Renal pelvis (tissue), 4 donors: ENCODE measurements around the gene MOB3B. TPM values are rescaled to one million over a fixed set of nuclear protein-coding genes. Genes with fewer than 3 reads are reported as not detected.

Source experiments
- DNase-seq: peaks from one replicate; pipeline ENCODE4 v3.0.0-alpha.2; 2013
- polyA plus RNA-seq, 3 donors: library from polyadenylated mRNA; unstranded; fragments of 120-200 nt; gene quantifications; one replicate each; pipeline ENCODE4 v1.2.1, GENCODE V29; 2013; ENCODE audit not compliant: insufficient read length in 3 of 3

Gene MOB3B
- polyA plus RNA-seq, 3 donors = 22.2 to 25.4 (median 23.7) TPM

DNA sequence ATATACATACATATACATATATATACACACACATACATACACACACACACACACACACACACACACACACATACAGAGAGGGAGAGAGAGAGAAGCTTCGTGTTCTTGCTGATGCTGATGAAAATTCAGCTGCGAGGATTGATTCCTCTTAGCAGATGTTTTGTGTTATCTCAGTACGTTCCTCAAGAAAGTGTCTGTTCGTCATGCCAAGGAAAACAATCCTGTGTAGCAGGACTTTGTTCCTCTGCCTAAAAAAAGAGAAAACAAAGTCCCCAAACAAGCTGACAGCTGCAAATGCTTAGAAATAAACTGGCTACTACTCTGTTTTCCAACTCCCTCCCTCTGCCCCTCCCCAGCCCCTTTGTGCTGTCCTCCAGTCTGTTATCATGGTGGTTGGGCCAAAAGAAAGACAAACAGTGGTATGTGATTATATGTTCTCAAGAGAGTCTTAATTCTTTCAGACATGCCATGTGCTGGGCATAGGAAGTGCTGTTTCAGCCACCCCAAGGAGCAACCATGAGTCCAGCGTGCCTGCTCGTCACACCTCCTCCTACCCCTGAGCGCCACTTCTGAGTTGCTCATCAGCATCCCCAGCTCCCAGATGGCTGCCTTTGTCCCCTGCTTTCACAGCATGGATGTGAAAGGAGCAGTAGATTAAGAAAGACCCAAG lies 161.2 kb downstream of the MOB3B start:
- peak; percentile 90 for DNase-seq

DNA sequence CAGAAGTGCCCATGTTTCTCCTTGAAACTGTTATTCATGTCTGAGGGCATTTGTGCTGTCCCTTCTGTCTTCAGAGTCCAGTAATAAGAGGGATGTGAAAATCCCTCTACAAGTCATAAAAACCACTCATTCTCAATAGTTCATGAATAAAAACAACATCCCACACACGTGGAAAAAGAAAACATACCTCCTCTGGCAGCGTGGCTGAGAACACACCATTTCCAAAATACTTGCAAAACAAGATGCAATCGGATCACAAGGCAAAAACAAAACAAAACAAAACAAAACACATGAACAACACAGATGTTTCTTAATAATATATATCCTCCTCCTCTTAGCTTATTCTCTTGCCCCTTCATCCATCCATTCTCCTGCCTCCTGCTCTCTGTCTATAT lies 161.7 kb downstream of the MOB3B start:
- DNase-seq = no peak

DNA sequence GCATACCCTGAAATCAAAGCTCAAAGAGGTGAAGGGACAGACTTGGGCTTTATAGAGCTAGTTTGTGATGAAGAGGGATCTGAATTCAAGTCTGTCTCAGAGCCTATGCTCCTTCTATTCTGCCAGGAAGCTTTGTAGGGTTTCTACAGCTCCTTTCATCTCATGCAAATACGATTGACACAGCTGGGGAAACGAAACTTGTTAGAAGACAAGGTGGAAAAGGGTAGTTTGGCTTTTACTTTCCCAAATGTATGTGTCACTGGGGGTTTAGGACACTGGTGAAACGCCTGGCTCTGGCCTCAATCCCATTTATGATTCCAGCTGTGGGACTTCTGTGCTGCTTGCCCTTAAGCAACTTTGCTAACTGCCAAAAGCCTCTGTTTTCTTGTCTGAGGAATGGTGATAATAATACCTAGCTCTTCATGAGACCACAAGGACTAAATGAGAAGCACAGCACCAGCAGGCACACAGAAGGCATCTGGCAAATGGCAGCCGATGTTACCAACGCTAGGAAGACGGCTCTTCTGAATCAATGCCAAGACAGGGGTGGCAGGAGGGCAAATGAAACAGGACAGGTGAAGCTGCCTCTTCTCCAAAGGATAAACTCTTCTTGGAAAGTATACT lies 162.3 kb downstream of the MOB3B start:
- no peak for DNase-seq

DNA sequence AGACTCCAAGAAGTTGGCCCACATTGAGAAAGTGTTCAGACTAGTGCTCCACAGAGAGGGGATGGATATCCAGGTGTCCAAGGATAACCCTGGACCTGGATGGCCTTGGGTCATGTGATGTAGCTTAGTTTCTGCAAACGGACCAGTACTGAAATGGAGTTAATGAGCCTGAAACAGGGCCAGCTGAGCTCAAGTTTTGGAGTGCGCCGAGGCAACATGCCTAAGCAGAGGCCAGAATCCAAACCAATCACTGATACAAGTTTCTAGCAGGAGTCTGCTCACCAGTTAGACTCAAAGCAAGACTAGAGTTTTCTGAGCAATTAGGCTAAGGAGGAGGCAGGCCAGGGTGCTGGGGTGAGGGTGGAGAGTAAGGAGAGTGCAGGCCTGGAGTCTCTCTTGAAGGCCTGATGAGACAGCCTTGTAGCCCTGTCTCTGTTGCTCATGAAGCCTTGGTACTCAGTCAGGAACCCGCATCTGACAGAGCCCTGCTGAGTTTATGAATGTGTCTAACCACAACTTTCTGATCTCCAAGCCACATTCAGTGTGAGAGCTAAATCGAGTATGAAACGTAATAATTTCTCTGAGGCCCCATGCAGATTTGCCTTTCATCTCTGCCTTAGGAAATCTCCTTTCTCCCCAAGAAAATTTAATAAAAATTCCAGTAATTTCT lies 163.8 kb downstream of the MOB3B start:
- no peak for DNase-seq

DNA sequence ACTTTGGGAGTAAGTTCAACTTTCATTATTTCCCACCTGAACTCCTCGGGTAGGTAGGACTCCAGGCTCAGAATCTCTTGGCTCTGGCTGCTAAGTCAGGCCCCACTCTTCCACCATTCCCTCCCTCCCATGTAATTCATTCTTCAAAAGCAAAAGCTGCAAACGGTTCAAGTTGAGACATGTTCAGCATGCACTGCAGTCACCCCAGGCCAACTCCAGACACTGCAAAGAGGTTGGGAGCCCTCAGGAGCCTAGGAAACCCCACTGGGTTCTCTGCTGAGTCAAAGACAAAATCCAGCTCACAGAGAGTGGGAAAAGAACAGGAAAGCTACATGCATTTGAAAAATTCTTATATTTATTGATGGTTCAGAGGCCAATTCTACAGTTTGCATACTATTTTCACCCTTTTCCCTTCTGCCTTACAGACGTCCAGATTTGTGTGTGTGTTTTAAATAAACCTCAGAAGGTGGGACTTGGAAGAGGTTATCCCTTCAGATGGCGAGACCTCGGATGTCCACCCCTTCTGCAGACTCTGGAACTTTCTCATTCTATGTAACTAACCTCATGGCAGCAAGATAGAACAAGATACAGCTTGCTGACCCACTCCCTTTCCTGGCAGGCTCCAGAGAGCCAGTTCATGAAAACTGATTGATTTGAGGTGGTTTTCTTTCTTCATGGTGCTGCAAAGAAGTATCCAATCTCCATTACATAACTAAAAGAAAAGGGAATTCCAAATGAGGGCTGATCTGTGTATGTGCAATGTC lies 167.0 kb downstream of the MOB3B start:
- no peak for DNase-seq

DNA sequence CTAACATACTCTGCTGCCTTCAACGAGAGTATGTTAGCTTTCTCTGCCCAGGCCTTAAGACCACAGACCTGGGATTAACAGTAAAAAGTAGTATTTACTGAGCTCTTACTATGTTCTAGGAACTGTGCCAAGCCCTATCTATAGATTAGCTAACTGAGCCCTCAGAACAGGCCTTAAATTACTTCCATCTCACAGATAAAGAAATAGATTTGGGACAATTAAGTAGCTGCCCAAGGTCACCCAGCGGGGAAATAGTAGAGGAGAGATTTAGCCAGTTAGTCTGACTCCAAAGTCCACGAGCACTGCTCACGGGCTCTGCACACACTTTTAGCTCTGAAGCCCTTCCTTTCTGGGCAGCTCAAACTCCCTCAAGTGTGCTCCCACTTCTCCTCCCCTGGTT lies 168.1 kb downstream of the MOB3B start:
- DNase-seq = no peak

DNA sequence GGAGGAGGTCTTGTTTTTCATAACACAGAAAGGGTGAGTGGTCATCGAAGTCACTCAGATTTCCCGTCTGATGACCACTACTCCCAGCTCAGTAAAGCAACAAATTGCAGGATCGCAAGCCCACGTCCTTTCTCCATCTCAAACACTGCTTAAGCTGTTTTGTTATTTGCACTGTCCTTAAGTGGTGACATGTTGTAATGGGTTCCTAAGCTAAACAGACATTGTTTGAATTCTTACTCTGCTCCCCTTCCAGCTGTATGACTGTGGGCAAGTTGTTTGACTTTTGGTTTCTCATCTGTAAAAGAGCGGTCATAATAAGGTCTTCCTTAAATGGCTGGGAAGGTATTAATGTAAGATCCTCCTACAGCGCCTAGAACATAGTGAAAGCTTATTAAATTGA lies 169.9 kb downstream of the MOB3B start:
- no peak for DNase-seq

DNA sequence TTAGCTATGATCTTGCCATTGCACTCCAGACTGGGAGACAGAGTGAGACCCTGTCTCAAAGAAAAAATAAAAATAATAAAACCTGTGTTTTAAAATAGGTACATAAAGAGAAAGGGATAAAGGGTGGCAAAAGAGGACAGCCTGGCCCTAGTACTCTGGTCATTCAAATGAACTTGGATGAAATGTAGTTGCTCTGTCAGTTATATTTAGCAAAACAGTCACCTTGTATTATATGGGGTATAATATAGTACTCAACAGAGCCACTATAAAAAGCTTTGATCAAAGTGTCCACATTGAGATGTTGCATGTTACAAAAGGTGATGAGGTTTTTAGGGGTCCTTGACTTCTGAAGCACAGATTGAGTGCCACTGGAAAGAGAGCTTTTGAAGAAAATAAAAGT lies 171.6 kb downstream of the MOB3B start:
- no peak for DNase-seq

DNA sequence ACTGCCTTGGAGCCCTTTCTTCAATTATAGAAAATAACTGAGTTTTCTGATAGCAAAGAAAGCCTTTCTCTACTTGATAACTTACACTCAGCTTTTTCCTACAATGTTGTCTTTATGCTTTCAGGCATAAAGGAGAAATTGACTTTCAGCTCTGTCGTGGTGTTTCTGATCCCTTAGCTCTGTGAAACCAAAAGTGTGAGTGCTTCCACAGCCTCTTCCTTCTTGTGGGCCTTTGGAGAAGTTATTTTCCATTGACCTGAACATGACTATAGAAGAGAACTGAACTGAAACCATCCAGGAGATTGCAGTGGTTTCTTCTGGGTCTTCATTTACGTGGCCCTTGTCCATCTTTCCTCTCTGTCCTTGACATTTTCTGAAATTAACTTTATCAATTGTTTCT lies 173.2 kb downstream of the MOB3B start:
- no peak for DNase-seq

DNA sequence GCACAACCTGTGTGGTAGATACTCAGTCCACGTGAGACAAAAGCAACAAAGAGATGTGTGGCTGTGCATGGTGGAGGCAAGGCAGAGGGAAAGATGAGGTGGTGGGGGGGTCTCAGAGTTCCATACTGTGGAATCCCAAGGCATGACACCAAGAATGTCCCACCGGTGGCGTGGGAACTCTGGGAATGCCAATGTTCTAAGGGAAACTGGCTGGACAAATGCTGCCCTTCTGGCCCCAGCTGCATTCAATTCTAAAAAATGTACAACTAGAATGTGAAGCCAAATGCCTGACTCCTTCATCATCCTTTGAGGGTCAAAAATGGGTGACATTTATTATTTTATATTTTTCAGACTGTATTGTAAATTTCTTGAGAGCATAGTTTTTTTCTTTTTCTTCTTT lies 174.4 kb downstream of the MOB3B start:
- DNase-seq = no peak

DNA sequence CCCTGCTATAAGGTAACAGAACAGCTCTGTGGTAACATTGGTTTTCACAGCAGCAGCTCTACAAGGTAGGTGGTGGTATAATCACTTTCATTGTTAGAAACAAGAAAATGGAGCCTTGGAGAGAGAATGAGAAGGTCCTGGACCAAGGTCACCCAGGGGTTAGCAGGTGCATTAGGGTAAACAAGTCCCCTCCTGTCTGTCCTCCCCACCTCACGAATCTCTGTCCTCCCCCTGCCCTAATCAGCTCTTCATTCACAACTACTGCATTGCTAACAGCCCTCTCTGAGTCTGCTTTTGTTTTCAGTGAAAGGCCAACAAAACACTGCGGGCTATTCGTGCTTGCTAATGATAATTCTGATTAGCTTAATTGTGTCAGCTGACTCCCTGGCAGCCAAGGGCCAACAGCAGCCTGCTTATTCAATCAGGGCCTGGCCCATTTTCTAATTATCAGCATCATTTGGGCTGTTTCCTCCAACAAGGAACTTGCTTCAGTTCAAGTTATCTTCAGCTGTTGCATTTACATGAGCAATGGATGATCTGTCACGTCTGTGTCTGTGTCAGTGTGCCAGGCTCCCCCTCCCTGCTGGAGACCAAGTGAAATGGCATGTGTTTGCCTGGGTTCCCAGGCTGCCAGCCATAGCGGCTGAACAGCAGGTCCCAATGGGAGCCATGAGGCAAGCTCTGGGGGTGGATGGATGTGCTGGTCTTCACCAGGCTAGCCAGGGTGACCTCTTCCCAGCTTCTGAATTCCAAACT lies 176.0 kb downstream of the MOB3B start:
- no peak for DNase-seq

DNA sequence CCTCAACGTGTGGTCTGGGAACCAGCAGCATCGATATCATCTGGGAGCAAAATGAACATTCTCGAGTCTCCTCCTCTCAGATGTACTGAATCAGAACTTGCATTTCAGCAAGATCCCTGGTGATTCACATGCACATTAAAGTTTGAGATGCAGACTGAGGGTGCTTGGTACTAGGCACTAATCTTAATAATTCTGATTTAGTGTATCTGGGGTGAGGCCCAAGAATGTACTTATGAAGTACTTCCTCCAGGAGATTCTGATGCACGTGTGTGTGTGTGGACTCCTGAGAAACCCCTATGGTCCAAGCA lies 176.5 kb downstream of the MOB3B start:
- DNase-seq = no peak

DNA sequence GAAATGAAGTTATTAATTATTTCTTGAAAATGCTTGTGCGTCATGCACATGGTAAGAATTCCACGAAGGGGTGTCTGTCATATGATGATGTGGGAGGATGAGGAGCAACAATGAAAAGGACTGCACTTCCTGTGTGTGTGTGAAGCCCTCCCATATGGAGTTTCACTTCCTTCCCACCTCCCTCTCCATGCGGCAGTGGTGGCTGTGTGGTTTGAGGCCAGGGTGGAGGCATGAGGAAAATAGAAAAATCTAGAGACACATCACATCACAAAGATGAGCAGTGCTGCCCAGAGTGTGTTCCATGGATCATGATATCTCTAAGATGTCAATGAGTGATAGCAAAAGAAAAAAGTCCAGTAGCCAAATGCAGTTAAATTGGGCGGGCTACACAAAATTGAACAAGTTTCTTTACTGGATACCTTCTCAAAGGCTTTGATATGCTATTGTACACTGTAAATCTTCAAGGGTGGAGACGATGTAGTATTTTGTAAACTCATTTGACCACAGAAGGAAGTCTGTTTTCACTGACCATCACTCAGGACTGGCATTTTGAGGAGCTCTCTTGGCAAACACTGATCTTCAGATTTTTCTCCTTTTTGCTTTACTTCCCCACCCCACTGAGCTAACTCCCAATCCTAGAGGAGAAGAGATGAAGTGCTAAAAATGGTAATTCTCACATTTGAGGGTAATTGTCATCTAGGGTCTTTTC lies 177.0 kb downstream of the MOB3B start:
- DNase-seq = no peak

DNA sequence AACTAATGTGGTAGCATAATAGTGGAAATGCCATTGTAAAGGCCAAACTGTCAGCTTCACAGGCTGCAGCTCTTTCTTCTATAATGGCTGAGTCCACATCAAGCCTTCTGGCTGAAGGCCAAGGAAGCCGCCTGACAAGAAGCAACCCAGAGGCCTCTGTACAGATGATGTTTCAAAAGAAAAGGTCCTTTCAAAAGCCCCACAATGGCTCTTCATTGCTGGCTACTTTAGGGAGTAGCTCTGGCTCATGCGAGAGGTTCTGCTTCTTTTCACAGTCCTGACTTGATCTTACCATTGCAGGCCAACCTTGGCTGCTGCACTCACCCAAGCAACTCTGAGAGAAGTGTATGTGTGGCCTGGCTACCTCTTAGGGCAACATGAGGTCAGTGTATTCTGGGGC lies 178.2 kb downstream of the MOB3B start:
- DNase-seq = no peak

DNA sequence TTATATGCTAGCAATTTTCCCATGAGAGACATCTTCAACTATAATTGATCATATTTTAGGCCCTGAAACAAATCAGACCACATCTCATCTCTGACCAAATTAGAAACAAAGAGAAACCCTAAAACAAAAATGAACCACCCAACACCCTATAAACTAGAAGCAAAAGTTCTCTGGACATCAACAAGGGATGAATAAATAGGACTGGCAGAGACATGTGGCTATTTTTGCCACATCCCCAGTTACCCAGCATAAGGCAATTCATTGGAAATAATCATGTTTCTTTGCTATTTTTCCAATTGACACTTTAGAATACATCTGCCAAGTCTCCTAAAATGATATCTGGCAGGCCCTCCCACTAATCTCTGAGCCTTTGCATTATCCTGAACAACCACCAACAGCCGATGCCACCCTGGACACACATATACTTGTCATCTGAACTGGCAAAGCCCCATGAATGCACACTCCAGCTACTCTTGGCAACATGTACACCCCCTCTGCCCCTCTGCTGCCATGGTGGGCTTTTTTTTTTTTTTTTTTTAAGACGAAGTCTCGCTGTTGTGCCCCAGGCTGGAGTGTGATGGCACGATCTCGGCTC lies 179.1 kb downstream of the MOB3B start:
- no peak for DNase-seq

DNA sequence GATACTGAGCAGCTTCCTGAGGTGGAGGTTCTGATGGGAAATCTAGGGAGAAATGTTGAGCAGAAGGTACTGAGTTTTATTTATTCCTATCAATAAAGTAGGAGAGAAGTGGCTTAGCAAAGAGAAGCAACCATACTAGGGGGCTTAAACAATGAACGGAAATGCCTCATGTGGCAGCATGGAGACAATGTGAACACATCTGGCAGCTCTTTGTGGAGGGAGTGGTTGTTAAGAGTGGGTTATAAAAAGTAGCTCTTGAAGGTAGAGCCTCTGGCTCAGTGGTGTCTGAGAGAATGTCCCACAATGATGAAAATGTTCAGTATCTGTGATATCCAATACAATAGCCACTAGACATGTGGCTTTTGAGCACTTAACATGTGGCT lies 179.9 kb downstream of the MOB3B start:
- DNase-seq = no peak

DNA sequence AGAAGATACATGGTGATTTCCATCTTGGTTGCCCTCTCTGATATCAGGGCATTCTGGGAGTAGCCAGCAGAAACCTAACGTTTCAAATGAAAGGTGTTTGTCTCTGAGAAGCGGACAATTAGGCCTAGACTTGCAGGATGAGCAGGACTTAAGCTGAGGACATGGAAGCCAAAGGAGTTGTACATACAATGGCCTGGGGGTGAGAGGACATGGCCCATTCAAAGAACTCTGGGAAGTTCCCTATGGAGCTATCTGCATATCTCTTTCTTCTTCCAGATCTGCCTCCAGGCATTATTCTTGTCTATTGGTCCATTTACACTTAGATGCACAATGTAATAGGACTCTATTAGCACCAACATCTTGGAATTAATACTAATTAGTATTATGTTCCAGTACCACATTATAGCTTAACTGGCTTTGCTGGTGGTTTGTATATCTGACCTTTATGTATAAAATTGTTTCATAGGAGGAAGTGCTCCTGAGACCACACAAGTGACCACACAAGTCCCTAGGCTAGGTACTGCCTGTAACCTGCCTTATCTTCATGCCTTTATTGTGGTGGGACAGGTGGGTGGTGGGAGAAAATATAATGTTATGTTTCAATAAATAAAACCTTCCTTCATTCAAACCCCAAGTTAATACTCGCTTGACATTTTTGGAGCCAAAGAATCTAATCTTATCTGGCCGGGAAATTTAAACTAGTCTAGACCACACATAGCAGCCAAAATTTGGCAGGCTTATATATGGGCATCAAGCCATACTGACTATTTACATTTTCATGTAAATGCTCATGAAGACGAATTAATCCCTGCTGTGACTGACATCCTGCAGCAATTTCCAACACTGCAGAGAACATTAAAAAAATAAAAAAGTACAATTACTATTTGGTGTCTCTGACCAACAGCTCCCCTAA lies 180.6 kb downstream of the MOB3B start:
- no peak for DNase-seq

DNA sequence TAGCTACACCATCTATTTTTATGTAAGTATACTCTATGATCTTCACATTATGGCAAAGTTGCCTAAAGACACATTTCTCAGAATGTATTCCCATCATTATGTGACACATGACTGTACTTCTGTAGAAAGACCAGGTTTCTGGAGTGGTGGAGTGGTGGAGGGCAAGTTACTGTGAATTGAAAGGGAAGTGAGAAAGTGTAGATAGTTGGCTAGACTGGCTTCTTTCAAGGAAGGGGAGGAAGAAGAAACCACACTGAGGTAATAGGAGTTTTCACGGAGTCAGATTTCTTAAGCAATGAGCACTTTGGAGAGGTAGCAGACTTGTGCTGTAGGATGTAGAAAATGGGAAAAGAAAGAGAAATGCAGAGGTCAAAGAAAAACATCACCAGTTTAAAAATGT lies 181.7 kb downstream of the MOB3B start:
- no peak for DNase-seq

DNA sequence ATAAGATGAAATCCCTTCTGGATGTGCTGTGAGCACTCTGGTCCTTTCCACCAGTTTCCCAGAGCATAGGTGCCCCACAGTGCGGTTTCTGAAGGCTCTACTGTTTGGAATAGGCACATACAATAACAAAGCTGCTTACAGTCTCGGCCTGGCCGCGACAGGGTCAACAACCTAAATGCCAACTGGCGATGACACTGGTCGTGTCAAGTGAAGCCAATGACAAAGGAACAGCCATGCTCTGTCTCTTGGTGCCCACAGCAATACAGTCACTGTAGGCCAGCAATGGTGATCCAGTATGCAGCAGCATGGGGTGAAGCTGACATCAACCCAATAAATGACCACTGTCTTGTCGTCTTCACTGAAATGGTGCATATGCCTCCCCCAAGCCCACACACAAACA lies 184.8 kb downstream of the MOB3B start:
- no peak for DNase-seq
